ENCODE results near the gene EIF4G3.

Gene EIF4G3

GRCh38 chr1:20983297-20983889, 193.3 kb downstream of the EIF4G3 start:
- no peak for DNase-seq

DNA sequence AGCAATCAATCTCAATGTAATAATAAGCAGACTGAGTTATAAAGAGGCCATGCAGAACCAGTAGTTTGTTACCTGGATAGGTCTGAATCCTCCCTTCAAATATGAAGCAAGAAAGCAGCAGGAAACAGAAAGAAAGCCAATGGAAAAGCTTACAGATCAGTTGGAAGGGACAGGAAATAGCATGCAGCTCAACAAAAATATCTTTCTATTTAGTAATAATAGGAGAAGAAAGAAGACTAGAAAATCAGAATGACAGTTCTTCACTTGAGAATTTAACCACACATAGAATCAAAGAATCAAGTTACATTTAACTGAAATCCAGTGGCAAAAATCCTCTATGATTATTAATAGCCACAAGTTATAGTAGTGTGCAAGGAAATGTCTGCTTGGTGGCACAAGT, 194.4 kb downstream of the EIF4G3 start:
- no peak for DNase-seq

DNA sequence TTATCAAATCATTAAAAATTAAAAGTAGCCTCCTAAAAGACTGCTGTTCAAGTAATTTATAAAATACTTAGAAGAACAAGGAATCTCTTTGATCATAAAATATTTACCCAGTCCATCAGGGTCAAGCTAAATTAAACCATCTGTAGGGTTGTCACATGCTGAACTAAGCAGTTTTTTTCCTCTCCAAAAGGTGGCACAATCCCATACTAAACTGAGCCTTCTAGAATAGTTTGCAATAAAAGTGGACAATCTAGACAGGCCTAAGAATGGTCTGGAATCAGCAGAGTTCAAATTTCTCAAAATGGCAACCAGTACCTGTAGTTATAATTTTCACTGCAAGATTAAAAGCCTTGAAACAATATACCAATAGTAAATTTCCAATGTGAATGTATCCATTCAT, 194.8 kb downstream of the EIF4G3 start:
- no peak for DNase-seq

DNA sequence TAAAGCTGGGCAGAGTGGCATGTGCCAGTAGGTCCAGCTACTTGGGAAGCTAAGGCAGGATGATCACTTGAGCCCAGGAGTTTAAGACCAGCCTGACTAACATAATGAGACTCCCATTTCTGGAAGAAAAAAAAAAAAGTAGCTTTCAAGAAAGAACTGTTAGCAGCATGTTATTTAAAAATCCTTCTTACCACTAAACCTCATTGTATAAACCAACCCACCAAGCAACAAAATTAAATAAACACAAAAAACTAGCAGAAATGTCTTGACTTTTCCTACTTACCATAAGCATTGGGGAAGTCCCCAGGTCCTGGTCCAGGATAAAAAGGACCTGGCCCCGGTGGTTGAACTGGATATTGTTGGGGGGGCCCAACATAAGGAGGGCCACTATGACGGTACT, 196.6 kb downstream of the EIF4G3 start:
- DNase-seq = no peak

DNA sequence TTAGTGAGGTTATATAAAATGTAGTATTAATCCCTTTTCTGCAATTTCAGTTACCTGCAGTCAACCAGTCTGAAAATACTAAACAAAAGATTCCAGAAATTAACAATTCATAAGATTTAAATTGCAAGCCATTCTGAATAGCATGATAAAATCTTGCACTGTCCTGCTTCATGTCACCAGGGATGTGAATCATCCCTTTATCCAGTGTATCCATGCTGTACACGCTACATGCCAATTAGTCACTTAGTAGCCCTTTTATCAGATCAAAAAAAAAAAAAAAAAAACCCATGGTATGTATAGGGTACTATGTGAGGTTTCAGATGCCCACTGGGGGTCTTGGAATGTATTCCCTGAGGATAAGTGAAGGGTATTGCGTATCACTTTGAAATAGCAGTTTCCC, 198.3 kb downstream of the EIF4G3 start:
- DNase-seq = no peak

- no peak for DNase-seq
Observed at GRCh38 chr1:20975668-20976067, 201.0 kb downstream of the EIF4G3 start.

DNA sequence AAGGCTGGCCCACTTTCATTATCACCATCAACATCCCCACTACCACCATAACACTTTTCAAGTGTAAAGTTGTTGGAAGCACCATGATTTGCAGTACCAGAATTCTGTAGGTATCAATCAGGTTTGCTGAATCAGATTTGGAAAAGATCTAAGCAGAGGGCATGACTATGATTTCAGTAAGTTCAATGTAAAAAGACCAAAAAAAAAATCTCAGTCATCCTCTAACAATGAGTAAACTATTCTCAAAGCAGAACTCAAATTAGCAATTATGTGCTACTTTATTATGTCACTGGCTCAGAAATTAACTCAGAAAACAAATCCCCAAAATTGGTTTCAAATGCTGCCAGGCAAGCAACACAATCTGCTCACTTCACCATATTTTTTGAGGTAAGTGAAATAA, 201.7 kb downstream of the EIF4G3 start:
- DNase-seq = no peak

- DNase-seq = no peak
Observed at GRCh38 chr1:20974069-20974468, 202.6 kb downstream of the EIF4G3 start.

DNA sequence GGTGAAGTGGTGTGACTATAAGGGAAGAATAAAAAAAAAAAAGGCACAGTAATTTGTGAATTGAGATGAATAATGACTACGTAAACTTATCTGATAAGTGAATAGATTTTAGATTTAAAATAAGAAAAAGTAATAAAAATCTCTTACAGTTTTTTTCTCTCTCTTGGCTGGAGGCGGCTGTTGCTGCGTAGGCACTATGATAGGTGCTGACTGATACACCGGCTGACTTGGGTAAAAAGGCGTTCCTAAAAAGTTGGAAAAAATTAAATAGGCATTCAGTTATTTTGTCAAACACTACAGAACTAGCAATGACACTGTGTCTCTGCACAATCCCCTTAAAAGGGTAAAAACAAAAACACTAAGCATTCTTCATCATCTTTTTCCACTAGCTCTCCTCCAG, 203.8 kb downstream of the EIF4G3 start:
- DNase-seq = no peak

DNA sequence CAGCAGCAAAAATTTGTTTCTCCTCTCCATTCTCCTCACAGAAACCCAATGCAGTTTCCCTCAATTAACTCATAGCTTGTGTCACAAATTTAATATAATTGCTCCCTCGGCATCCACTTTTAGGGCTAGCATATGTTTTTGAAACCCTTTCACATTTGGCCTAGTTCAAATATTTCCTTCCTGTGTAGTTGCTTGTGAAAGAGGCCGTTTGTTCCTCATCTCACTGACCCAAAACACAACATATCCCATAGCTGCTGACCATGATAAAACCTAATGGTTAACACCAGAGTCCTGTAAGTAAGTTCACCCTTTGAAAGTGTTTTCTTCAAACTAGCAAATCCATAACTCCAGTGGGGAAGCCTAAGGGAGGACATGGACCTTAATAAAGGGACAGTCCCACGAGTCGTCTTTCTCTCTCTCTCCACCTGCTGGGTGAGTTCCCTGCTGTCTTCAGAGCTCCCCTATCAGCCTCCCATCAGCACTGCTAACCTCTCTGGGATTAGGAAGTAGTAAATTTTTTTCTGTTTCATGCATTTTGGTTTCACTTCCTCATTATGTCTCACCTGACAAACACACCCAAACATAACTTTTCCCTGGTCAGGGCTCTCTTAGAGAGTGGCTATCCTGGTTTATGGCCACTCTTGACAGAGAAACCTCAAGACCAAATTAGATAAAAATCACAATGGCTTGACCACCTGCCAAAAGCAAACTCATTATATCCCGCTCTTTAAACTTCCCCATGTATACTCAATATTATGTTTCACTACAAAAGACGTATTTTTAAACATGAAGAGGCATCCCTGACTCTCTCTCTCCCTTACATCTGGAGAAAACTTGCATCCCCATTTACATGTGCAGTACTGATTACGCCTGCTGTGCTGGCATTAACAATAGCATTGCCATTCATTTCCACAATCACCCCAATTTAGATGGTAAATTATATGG, 211.9 kb downstream of the EIF4G3 start:
- no peak for DNase-seq

DNA sequence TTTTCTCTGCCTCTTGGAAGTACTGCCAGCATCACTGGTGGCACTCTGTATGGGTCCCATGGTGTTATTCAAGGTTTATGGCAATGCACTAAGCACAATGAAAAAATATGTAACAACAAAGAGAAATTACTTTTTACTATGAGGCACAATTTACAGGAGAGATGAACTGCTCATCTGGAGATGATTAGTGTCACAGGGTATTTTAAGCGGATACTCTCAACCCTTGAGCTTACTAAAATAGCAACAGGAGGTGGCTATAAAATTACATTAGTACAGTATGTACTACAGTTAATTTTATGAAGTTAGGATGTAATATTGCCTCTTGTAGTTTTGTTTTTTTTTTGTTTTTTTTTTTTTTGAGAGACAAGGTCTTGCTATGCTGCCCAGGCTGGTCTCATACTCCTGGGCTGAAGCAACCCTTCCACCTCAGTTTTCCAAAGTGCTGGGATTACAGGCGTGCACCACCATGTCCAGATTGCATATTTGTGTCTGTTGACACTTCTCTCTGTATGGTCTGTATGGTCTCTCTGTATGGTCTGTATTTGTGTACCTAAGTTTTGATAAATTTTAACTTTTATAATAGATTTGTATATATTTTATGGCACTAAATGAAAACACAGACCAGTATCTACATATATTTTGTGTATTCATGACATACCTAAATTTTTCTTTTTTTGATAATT, 214.0 kb downstream of the EIF4G3 start:
- no peak for DNase-seq

- DNase-seq = no peak
Observed at GRCh38 chr1:20958430-20958829, 218.3 kb downstream of the EIF4G3 start.

GRCh38 chr1:20956272-20956671, 220.4 kb downstream of the EIF4G3 start:
- DNase-seq = no peak

- DNase-seq = no peak
Observed at GRCh38 chr1:20950679-20951078, 226.0 kb downstream of the EIF4G3 start.

GRCh38 chr1:20949871-20950590, 226.7 kb downstream of the EIF4G3 start:
- DNase-seq = no peak

DNA sequence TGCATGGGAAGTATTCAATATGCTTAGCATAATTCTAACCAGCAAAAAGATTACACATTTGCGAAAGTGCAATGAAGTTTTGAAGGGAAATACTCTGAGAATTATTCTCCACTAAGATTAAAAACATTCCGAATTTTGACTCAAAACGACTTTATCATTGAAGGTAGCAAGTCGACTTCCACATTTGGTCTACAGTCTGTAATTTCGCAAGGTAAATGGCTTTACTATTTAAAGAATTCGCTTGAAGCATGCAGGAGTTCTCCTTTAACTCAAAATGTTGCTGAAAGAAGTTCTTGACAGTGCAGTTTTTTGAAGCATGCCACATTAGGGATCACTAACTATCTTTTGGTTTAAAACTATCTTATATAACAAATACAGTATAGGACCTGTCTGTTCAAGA, 228.6 kb downstream of the EIF4G3 start:
- no peak for DNase-seq

- no peak for DNase-seq
Observed at GRCh38 chr1:20947409-20947808, 229.3 kb downstream of the EIF4G3 start.

- DNase-seq = no peak
Observed at GRCh38 chr1:20936621-20937020, 240.1 kb downstream of the EIF4G3 start.

DNA sequence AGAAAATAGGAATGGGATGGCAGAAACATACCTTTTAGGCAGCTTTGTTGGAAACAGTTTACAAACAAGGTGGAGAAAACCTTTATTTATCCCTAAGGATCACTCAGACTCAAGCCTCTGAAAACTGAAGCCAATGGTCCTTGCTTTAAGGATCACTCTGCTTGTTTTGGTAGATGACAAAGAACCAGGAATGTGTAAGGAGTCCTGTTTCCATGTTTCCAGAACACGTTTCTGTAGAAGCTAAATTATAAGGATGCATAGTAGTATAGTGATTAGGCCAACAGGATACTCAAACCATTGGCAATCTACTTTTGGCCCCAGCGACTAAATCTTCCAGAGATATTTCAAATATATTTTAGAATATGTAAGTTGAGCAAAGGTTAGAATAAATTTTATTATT, 240.5 kb downstream of the EIF4G3 start:
- DNase-seq = no peak

DNA sequence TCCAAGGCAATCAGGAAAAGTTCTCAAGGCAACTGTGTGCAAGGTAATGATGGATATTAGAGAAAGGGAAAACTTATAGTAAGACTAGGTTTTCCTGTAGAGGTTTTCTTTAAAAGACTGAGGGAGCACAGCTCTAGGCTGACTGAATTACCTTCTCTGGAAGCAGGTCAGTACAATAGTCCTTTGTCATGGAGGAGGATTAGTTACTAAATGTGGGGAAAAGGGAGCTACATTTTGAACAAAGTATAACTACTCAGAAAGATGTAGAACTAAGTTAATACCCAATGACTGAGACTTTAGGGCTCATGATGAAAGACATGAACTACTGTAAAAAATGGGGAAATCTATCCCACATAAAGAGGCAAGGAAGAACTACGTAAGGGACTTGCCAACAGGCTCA, 241.0 kb downstream of the EIF4G3 start:
- DNase-seq = no peak

- no peak for DNase-seq
Observed at GRCh38 chr1:20932437-20932977, 244.2 kb downstream of the EIF4G3 start.

- DNase-seq = no peak
Observed at GRCh38 chr1:20931930-20932436, 244.7 kb downstream of the EIF4G3 start.

GRCh38 chr1:20930427-20930826, 246.3 kb downstream of the EIF4G3 start:
- no peak for DNase-seq

Measured in activated CD8-positive, alpha-beta memory T cell treated with anti-CD3 and anti-CD28 coated beads, Interleukin-2, amount 50 U/mL, for 4 hours (primary cell).